ENCODE results near the gene DGKI.
A peak's percentile ranks its signal among the peaks of the same experiment; 100 is the strongest.

Gene DGKI

GRCh38 chr7:137846827-137847567, at the start of gene DGKI:
Gene DGKI (minus strand): TSS chr7:137846974.
- no peak for DNase-seq (ENCODE audit: low spot score)

GRCh38 chr7:137895301-137896221, 48.8 kb upstream of the DGKI start:
- no peak for DNase-seq (ENCODE audit: low spot score)

GRCh38 chr7:137893143-137893742, 46.5 kb upstream of the DGKI start:
- no peak for DNase-seq (ENCODE audit: low spot score)

GRCh38 chr7:137891016-137891655, 44.4 kb upstream of the DGKI start:
- DNase-seq (ENCODE audit: low spot score), result no peak

- DNase-seq (ENCODE audit: low spot score), result no peak
Measured at GRCh38 chr7:137890449-137890921, 43.7 kb upstream of the DGKI start.

- no peak for DNase-seq (ENCODE audit: low spot score)
Measured at GRCh38 chr7:137888241-137888640, 41.5 kb upstream of the DGKI start.

GRCh38 chr7:137886746-137887145, 40.0 kb upstream of the DGKI start:
- DNase-seq (ENCODE audit: low spot score), result no peak

GRCh38 chr7:137886281-137886680, 39.5 kb upstream of the DGKI start:
- no peak for DNase-seq (ENCODE audit: low spot score)

GRCh38 chr7:137885678-137886077, 38.9 kb upstream of the DGKI start:
- DNase-seq (ENCODE audit: low spot score), result no peak

- DNase-seq (ENCODE audit: low spot score), result peak; percentile 45
Measured at GRCh38 chr7:137882806-137883205, 36.0 kb upstream of the DGKI start.

- peak; percentile 99 for DNase-seq (ENCODE audit: low spot score)
Measured at GRCh38 chr7:137882261-137882668, 35.5 kb upstream of the DGKI start.

- DNase-seq (ENCODE audit: low spot score), result no peak
Measured at GRCh38 chr7:137881607-137882260, 35.0 kb upstream of the DGKI start.

- DNase-seq (ENCODE audit: low spot score), result no peak
Measured at GRCh38 chr7:137880432-137880831, 33.7 kb upstream of the DGKI start.

- peak; percentile 21 for DNase-seq (ENCODE audit: low spot score)
Measured at GRCh38 chr7:137879357-137880158, 32.8 kb upstream of the DGKI start.

GRCh38 chr7:137878333-137878961, 31.7 kb upstream of the DGKI start:
- no peak for DNase-seq (ENCODE audit: low spot score)

GRCh38 chr7:137877027-137877675, 30.4 kb upstream of the DGKI start:
- no peak for DNase-seq (ENCODE audit: low spot score)

- DNase-seq (ENCODE audit: low spot score), result peak; percentile 20
Measured at GRCh38 chr7:137875746-137876145, 29.0 kb upstream of the DGKI start.

- peak; percentile 88 for DNase-seq (ENCODE audit: low spot score)
Measured at GRCh38 chr7:137873979-137874777, 27.4 kb upstream of the DGKI start.

GRCh38 chr7:137873524-137873923, 26.8 kb upstream of the DGKI start:
- peak; percentile 65 for DNase-seq (ENCODE audit: low spot score)

Measured in kidney tubule cell (primary cell).